Activated T-helper 2 cell treated with anti-CD3 and anti-CD28 coated beads, Interferon-gamma antibody, Interleukin-2, Interleukin-4, amounts not matched to agents 10 μg/mL and 5 μg/mL and 100 μg/mL, durations not matched to agents 14 hours and 24 hours and 36 hours (primary cell): ENCODE data around the gene VWA2. TPM values are rescaled to one million over a fixed set of nuclear protein-coding genes. Genes with fewer than 3 reads are reported as not detected.

Source experiments
- DNase-seq: peaks from one replicate; pipeline ENCODE4 v3.0.0; 2021; ENCODE audit warnings: low spot score
- H3K27ac Mint-ChIP-seq: one replicate; pipeline ENCODE4 v1.8.0; 2021; ENCODE audit warnings: mixed read lengths
- H3K27me3 Mint-ChIP-seq: one replicate; pipeline ENCODE4 v1.8.0; 2021; ENCODE audit warnings: low read depth, mixed read lengths
- H3K36me3 Mint-ChIP-seq: one replicate; pipeline ENCODE4 v1.8.0; 2021; ENCODE audit warnings: low read depth, mixed read lengths
- H3K4me1 Mint-ChIP-seq: one replicate; pipeline ENCODE4 v1.8.0; 2021; ENCODE audit warnings: low read depth, mixed read lengths
- H3K4me3 Mint-ChIP-seq: one replicate; pipeline ENCODE4 v1.8.0; 2021; ENCODE audit warnings: low read depth, mild to moderate bottlenecking, moderate library complexity, mixed read lengths
- H3K9me3 Mint-ChIP-seq: one replicate; pipeline ENCODE4 v1.8.0; 2021; ENCODE audit warnings: mixed read lengths
- intact Hi-C: fragments of 100-400 bp; cut with micrococcal nuclease; formaldehyde crosslinking; loops from one replicate; pipeline ENCODE4 v1.15.1; 2023
- total RNA-seq: library from RNA; stranded (reverse); gene quantifications from 2 replicates; pipeline ENCODE4 v1.2.3, GENCODE V29; 2022

VWA2 gene
- total RNA-seq, 1 donor from 2014 or later = not detected

DNA sequence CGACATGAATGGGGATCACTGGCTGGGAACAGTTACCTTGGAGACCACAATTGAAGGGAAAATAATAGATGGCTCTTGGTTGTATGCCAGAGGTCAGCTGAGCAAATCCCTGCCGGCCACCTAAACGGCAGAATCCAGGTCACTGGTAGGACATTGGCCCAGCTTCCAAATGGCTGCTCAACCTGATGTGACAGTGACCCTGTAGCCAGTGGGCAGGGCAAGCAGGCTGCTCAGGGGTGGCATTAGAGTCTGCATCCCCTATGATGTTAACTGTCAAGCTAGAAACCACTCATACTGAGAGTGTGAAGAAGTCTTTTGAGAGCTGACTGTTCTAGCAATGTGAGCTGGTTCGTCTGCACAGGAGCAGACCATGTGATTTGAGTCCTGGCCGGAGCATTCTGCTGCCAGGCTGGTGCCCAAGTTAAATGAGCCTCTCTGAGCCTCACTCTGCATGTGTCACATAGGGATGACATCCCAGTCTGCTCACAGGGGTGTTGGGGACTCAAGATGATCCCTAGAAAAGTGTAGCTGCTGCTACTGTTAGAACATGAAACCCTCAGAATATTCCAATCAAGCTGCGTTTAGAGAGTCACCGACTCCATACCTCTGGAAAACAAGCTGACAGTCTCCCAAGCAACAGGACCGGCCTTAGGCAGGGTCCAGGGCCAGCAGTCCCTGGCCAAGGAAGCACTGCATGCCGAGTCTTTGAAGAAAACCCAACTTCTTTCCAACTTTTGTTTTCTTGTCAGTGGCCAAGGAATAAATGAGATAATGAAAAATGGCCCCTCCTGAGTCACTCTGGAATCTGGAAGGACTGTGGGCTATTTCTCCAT is 69.7 kb downstream of the VWA2 start:
- no peaks in the 10 kb centered on the region for H3K27me3 Mint-ChIP-seq
- H3K36me3 Mint-ChIP-seq = no peaks in the 10 kb centered on the region
- no peak overlapping the region for H3K4me3 Mint-ChIP-seq
- H3K4me1 Mint-ChIP-seq = peaks cover 12% of the 10 kb centered on the region
- no peak overlapping the region for H3K27ac Mint-ChIP-seq
- H3K9me3 Mint-ChIP-seq = no peaks in the 10 kb centered on the region
- no peak for DNase-seq
- intact Hi-C loops = loop anchor here (5.0 to 10.0 kb wide), 2 partner anchors 49 to 466 kb away; no protein-coding TSS in a partner anchor

DNA sequence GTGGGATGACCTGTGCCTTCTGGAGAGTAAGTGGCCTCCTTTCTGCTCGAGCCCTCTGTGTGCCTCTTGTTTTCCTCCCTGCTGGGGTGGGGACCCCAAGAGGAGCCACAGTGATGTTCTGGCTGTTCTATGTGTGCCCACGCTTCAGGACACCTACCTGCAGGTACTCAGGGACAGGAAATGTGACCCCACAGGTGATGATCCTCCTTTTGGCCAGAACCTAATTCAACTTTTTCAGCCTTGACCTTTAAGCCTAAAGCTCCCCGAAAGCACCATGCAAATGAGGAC is 70.3 kb downstream of the VWA2 start:
- Mint-ChIP-seq H3K9me3 (no peaks in the 10 kb centered on the region), H3K4me3 (no peak overlapping the region), H3K27ac (no peak overlapping the region), H3K36me3 (no peaks in the 10 kb centered on the region), H3K4me1 (peaks cover 6% of the 10 kb centered on the region), H3K27me3 (no peaks in the 10 kb centered on the region)
- intact Hi-C loops = loop anchor here (5.0 to 10.0 kb wide), 2 partner anchors 48 to 465 kb away; no protein-coding TSS in a partner anchor
- no peak for DNase-seq

DNA sequence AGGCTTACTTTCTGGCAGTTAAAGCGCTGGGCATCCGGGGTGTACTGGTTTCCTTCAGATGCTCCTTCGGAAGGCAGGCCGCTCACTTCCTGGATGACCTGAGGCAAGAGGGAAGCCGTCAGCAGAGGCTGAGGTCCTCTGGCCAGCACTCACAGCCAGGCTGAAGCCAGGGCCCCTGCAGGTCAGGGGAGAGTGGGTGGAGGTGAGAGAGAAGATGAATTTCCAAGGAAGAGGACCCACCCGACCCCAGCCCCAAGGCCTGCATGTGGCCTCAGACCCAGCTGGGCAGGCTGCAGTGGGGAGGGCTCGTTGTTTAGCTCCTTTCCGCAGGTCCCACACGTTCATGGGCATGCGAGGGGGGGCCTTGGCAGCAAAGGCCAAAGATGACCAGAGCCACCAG is 71.3 kb downstream of the VWA2 start:
- no peaks in the 10 kb centered on the region for H3K27me3 Mint-ChIP-seq
- no peak overlapping the region for H3K27ac Mint-ChIP-seq
- H3K36me3 Mint-ChIP-seq = no peaks in the 10 kb centered on the region
- DNase-seq = no peak
- no peak overlapping the region for H3K4me3 Mint-ChIP-seq
- H3K9me3 Mint-ChIP-seq = no peaks in the 10 kb centered on the region
- intact Hi-C loops = no loop called here
- peaks cover 4% of the 10 kb centered on the region for H3K4me1 Mint-ChIP-seq

- intact Hi-C loops = no loop called here
- H3K4me3 Mint-ChIP-seq = no peak overlapping the region
- H3K9me3 Mint-ChIP-seq = no peaks in the 10 kb centered on the region
- H3K27ac Mint-ChIP-seq = no peak overlapping the region
- H3K27me3 Mint-ChIP-seq = no peaks in the 10 kb centered on the region
- peaks cover 4% of the 10 kb centered on the region for H3K4me1 Mint-ChIP-seq
- no peak for DNase-seq
- H3K36me3 Mint-ChIP-seq = no peaks in the 10 kb centered on the region
These were observed 72.0 kb downstream of the VWA2 start for GRCh38 chr10:114311023-114311422.

DNA sequence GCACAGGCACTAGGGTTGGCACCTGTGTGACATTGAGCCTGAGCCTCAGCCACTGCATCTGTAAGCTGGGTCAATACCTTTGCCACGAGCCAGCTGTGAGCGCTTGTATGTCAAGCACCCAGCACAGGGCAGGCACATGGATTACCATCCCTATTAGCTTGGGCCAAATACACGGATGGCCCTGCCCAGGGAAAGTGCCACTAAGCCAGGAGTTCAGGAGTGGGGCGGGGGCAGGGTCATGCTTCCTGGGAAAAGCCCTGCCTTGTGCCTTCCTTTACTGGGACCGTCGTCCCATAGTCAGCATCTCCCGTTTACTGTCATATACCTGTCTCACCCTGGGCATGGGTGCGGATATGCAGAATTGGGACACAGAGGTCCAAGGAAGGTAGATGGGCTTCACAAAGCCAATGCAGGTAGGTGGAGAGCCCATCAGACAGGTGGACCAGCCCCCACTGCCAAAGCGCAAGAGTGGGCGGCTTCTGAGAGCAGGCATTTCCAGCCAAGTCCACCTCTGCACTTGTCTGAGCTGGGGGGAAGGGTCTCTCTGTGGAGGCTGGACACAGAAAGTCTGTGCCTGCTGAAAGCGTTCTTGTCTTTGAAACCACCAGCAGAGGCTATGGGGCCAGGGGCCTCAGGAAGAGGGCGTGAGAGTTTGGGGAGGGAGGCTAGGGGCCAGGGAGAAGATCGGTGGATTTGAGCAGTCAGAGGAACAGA is 72.6 kb downstream of the VWA2 start:
- Mint-ChIP-seq H3K4me3 (no peak overlapping the region), H3K4me1 (peaks cover 4% of the 10 kb centered on the region), H3K27me3 (no peaks in the 10 kb centered on the region), H3K27ac (no peak overlapping the region), H3K9me3 (no peaks in the 10 kb centered on the region), H3K36me3 (no peaks in the 10 kb centered on the region)
- no peak for DNase-seq
- intact Hi-C loops = no loop called here

DNA sequence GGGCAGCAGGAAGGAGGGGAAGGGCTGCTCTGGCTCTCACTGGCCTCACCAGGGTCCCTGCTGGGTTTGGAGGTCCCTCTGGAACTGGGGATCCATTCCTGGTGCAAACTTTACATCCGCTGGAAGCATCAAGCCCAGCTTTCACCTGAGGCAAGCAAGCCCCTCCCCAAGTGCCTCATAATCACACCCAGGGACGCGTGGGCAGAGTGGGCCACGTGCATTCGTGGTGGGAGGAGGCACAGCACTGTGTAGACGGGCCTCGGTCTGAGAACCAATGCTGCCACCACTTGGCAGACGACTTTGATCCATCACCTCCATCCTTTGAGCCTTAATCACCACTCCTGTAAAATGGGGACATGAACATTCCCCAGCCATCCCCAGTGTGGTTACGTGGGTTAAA is 74.1 kb downstream of the VWA2 start:
- intact Hi-C loops = no loop called here
- Mint-ChIP-seq H3K4me1 (no peaks in the 10 kb centered on the region), H3K36me3 (no peaks in the 10 kb centered on the region), H3K4me3 (no peak overlapping the region), H3K27me3 (peaks cover under 1% of the 10 kb centered on the region), H3K9me3 (no peaks in the 10 kb centered on the region), H3K27ac (no peak overlapping the region)
- no peak for DNase-seq

- Mint-ChIP-seq H3K4me1 (no peaks in the 10 kb centered on the region), H3K4me3 (no peak overlapping the region), H3K9me3 (no peaks in the 10 kb centered on the region), H3K27me3 (peaks cover 1% of the 10 kb centered on the region), H3K36me3 (no peaks in the 10 kb centered on the region), H3K27ac (no peak overlapping the region)
- intact Hi-C loops = no loop called here
- no peak for DNase-seq
These were observed 74.8 kb downstream of the VWA2 start for GRCh38 chr10:114313866-114314265.

DNA sequence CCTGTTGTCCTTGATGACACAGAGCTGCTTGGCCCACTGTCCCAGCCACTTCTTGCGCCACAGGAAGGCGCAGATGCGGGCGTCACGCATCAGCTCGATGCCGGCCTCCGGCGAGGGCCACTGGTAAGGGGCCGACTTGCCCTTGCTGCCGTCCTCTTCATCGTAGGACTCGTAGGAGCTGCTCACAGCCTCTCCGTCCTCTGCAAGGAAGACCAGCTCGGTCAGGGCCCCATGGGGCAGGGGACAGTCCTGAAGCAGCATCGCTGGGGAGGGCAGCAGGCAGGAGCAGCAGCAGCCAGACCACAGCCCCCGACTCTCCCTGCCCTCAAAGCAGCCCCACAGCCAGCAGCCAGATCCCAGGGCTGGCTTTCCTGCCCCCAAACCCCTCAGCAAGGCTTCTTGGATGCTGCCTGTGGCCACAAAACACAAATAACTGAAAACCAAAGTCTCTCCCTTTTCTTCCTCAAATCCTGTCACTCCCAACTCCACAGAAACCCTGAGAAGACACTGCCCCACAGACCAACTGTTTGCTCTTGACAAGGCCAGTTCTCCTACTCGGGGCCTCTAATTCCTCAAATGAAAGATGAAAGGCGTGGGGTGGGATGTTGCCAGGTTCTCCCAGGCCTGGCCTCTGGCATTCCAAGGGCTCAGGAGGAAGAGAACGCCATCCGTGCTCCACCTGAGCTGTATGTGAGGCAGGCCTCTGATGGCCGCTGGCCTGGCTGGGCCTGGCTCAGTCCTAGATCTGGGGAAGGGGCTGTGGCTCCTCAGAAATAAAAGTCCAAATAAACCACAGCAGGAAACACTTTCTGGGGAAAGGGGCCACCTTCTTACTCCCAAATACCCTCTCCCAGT is 76.7 kb downstream of the VWA2 start:
- Mint-ChIP-seq H3K4me3 (no peak overlapping the region), H3K4me1 (no peaks in the 10 kb centered on the region), H3K27ac (no peak overlapping the region), H3K36me3 (no peaks in the 10 kb centered on the region), H3K9me3 (no peaks in the 10 kb centered on the region), H3K27me3 (peaks cover 1% of the 10 kb centered on the region)
- DNase-seq = no peak
- intact Hi-C loops = no loop called here

GRCh38 chr10:114316744-114317143 is 77.7 kb downstream of the VWA2 start:
- Mint-ChIP-seq H3K4me1 (no peaks in the 10 kb centered on the region), H3K27me3 (peaks cover 1% of the 10 kb centered on the region)
- DNase-seq = no peak

DNA sequence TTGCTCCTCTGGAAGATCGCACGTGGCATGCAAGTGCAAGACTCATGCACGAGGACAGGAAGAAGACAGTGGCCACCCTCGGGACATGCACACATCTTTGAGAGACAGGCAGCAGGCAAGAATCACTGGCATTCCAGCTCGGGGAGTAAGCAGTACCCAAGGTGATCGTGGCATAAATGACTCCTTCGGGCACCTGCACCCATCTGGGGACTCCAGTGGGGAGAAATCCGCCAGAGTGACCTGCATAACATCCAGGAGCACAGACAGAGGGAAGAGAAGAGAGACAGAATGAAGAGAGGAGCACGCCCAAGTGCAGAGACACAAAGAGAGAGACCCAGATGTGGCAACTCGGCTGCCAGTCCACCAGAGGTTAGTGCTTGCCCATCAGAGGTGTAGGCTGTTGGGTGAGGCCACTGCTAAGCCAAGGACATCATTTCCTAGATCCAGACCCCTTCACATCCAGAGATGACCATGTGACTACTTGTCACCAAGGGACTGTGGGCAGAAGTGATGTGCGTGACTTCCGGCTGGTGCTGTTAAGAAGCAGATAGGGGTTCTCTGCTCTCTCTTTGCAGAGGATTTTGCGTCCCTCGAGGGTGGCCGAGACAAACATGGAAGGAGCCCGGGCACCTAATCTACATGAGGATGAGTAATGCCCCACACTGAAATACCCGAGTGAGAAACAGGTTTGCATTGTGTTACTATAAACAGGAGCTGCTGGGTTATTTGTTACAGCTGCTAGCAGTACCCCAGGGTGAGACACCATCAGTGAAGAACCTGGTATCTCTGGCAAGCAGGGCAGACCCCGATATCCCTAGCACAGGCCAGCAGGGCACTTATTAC is 80.6 kb downstream of the VWA2 start:
- DNase-seq = no peak
- no peaks in the 10 kb centered on the region for H3K36me3 Mint-ChIP-seq
- intact Hi-C loops = no loop called here

More at GRCh38 chr10:114316744-114317143, 77.7 kb downstream of the VWA2 start:
- H3K4me3 Mint-ChIP-seq = no peak overlapping the region
- H3K36me3 Mint-ChIP-seq = no peaks in the 10 kb centered on the region
- intact Hi-C loops = no loop called here
- no peak overlapping the region for H3K27ac Mint-ChIP-seq
- no peaks in the 10 kb centered on the region for H3K9me3 Mint-ChIP-seq

GRCh38 chr10:114320249-114321116 is 81.4 kb downstream of the VWA2 start:
- intact Hi-C loops = no loop called here
- DNase-seq = no peak
- no peak overlapping the region for H3K27ac Mint-ChIP-seq
- no peak overlapping the region for H3K4me3 Mint-ChIP-seq
- no peaks in the 10 kb centered on the region for H3K4me1 Mint-ChIP-seq
- no peaks in the 10 kb centered on the region for H3K9me3 Mint-ChIP-seq
- peaks cover 5% of the 10 kb centered on the region for H3K27me3 Mint-ChIP-seq
- no peaks in the 10 kb centered on the region for H3K36me3 Mint-ChIP-seq

More for the DNA sequence above, 80.6 kb downstream of the VWA2 start:
- H3K27ac Mint-ChIP-seq = no peak overlapping the region
- peaks cover 5% of the 10 kb centered on the region for H3K27me3 Mint-ChIP-seq
- H3K4me1 Mint-ChIP-seq = no peaks in the 10 kb centered on the region
- no peak overlapping the region for H3K4me3 Mint-ChIP-seq
- H3K9me3 Mint-ChIP-seq = no peaks in the 10 kb centered on the region
